HepG2 (cell line): ENCODE data around the gene OR4D9. TPM values are rescaled to one million over a fixed set of nuclear protein-coding genes. Genes with fewer than 3 reads are reported as not detected.

Experiments used
- ATAC-seq: fragments of 200-7000 bp; cut with Tn5 transposase; 3 replicates; pipeline ENCODE4 v1.9.1; 2020; ENCODE audit warnings: mild to moderate bottlenecking, moderate library complexity
- BruUV-seq: library from RNA; stranded (reverse); fragments of 400-500 nt; replicated peaks from 2 replicates; lab custom pipeline; 2021; lab: Mats Ljungman, UMichigan
- CTCF ChIA-PET: fragments of 300-600 bp; formaldehyde crosslinking; extraction: SDS; loops from one replicate; lab custom pipeline; 2021; ENCODE audit warnings: low total read pairs, inconsistent platforms, low intra/inter-chr PET ratio; lab: Yijun Ruan, JAX
- POLR2A ChIA-PET: fragments of 350-600 bp; sonication (Branson Sonifier 250); formaldehyde crosslinking; loops from one replicate; lab custom pipeline; 2020; ENCODE audit warnings: antibody characterized with exemption, inconsistent platforms; lab: Yijun Ruan, JAX
- DNase-seq: peaks from one replicate; pipeline ENCODE4 v3.0.0-alpha.2; 2015; ENCODE audit warnings: low spot score
- FAIRE-seq: peaks from 3 replicates; lab custom pipeline; 2011; peaks lifted over from hg19 to GRCh38; lab: Jason Lieb, UNC
- H2AFZ ChIP-seq: one replicate; pipeline ENCODE4 v1.6.1; 2011; ENCODE audit warnings: low read length, inconsistent platforms
- H3K27ac ChIP-seq: fragments of 300-600 bp; 3 replicates; pipeline ENCODE4 v1.8.0; 2011; ENCODE audit warnings: mixed run types, mild to moderate bottlenecking, mixed read lengths, low read length, inconsistent platforms; ENCODE audit not compliant: insufficient read depth; ENCODE audit errors: extremely low read length
- H3K27me3 ChIP-seq, 2 experiments: fragments of 200-600 bp in 1 of 2; 2 replicates in 1 of 2; 3 replicates in 1 of 2; pipeline versions ENCODE4 v1.6.0 to v1.8.0; 2011; ENCODE audit warnings: low read length in 2 of 2, mild to moderate bottlenecking in 2 of 2, moderate library complexity in 2 of 2, inconsistent platforms in 1 of 2; ENCODE audit not compliant: insufficient read depth in 2 of 2, control insufficient read depth in 1 of 2
- H3K36me3 ChIP-seq, 2 experiments: fragments of 200-600 bp in 1 of 2; replicated peaks in 1 of 2; 2 replicates in 1 of 2; 3 replicates in 1 of 2; pipeline versions ENCODE4 v1.5.1 to v1.8.0; 2011; ENCODE audit warnings: low read length in 2 of 2, inconsistent platforms in 1 of 2; ENCODE audit not compliant: insufficient read depth in 2 of 2, control insufficient read depth in 1 of 2
- H3K4me1 ChIP-seq: 2 replicates; pipeline ENCODE4 v1.5.1; 2012; ENCODE audit warnings: low read length, inconsistent platforms; ENCODE audit not compliant: insufficient read depth
- H3K4me2 ChIP-seq: 2 replicates; pipeline ENCODE4 v1.6.0; 2011; ENCODE audit warnings: low read depth, low read length, inconsistent platforms
- H3K4me3 ChIP-seq, 3 experiments: fragments of 200-600 bp in 1 of 3; sonication (generic), shearing (Covaris generic) in 1 of 3; replicated peaks in 1 of 3; 2 replicates each; pipeline ENCODE4 v1.5.1; 2011 to 2016; ENCODE audit warnings: low read length in 3 of 3, inconsistent platforms in 2 of 3, low read depth in 2 of 3, mild to moderate bottlenecking in 2 of 3, control low read depth in 1 of 3, mixed read lengths in 1 of 3; ENCODE audit not compliant: insufficient read depth in 1 of 3
- H3K79me2 ChIP-seq: one replicate; pipeline ENCODE4 v1.6.1; 2011; ENCODE audit warnings: low read length, inconsistent platforms; ENCODE audit not compliant: insufficient read depth
- H3K9ac ChIP-seq: 2 replicates; pipeline ENCODE4 v1.6.0; 2011; ENCODE audit warnings: mild to moderate bottlenecking, low read depth, low read length, inconsistent platforms; ENCODE audit not compliant: insufficient read depth
- H3K9me3 ChIP-seq: 2 replicates; pipeline ENCODE4 v1.5.1; 2012; ENCODE audit warnings: mild to moderate bottlenecking, low read length
- H4K20me1 ChIP-seq: 2 replicates; pipeline ENCODE4 v1.6.0; 2011; ENCODE audit warnings: inconsistent platforms, mild to moderate bottlenecking, low read length, moderate library complexity; ENCODE audit not compliant: insufficient read depth
- ERF ChIP-seq: IDR thresholded peaks from 2 replicates; pipeline ENCODE4 v1.6.1; 2018; ENCODE audit warnings: missing biosample characterization, missing genetic modification reagents
- SALL1 ChIP-seq: sonication (generic); formaldehyde crosslinking; IDR thresholded peaks from 2 replicates; pipeline ENCODE4 v1.8.0; 2022; ENCODE audit warnings: mild to moderate bottlenecking, missing genetic modification reagents
- SALL2 ChIP-seq: sonication (generic); formaldehyde crosslinking; IDR thresholded peaks from 2 replicates; pipeline ENCODE4 v1.8.1; 2023; ENCODE audit warnings: mild to moderate bottlenecking, missing genetic modification reagents, inconsistent platforms
- SOX13 ChIP-seq, 3 experiments: fragments of 450-650 bp in 1 of 3; sonication (generic) in 1 of 3; formaldehyde crosslinking in 1 of 3; IDR thresholded peaks in 2 of 3; conservative IDR thresholded peaks in 1 of 3; 2 replicates each; pipeline versions ENCODE4 v1.5.0 to v1.6.1; 2016 to 2020; ENCODE audit warnings: antibody characterized with exemption in 1 of 3, mild to moderate bottlenecking in 1 of 3, missing compliant biosample characterization in 1 of 3, missing genetic modification reagents in 1 of 3, moderate library complexity in 1 of 3
- TARDBP ChIP-seq: sonication (generic); formaldehyde crosslinking; IDR thresholded peaks from 2 replicates; pipeline ENCODE4 v1.8.0; 2022; ENCODE audit warnings: mild to moderate bottlenecking, missing genetic modification reagents
- TOE1 ChIP-seq: sonication (generic); formaldehyde crosslinking; IDR thresholded peaks from 2 replicates; pipeline ENCODE4 v1.4.0; 2020; ENCODE audit warnings: mild to moderate bottlenecking, missing genetic modification reagents
- ZNF260 ChIP-seq: sonication (generic); formaldehyde crosslinking; IDR thresholded peaks from 2 replicates; pipeline ENCODE4 v1.4.0; 2020; ENCODE audit warnings: missing genetic modification reagents, low read depth, mild to moderate bottlenecking, borderline replicate concordance
- ZNF83 ChIP-seq: sonication (generic); formaldehyde crosslinking; IDR thresholded peaks from 2 replicates; pipeline ENCODE4 v1.4.0; 2020; ENCODE audit warnings: missing genetic modification reagents, mild to moderate bottlenecking, borderline replicate concordance
- in situ Hi-C: cut with HindIII; loops from 2 replicates; pipeline ENCODE4 v1.10.0; 2017; ENCODE audit warnings: low pct_unique_long_range_greater_than_20kb; ENCODE audit not compliant: extremely low pct_ligation_motif_present
- intact Hi-C: fragments of 100-400 bp; cut with micrococcal nuclease; formaldehyde crosslinking; loops from one replicate; pipeline ENCODE4 v1.10.0; 2022; ENCODE audit not compliant: unreplicated experiment
- polyA plus RNA-seq, 8 experiments: library from polyadenylated mRNA; depleted of rRNA in 3 of 8; stranded (reverse) in 7 of 8; unstranded in 1 of 8; fragments of >200 nt; fragmentation: Illumina TruSeq in 4 of 8; extraction: Trizol in 4 of 8; gene quantifications; 2 replicates each; pipeline versions ENCODE4 v1.2.1 to v1.2.3, GENCODE V29; 2011 to 2016; ENCODE audit warnings: low read depth in 4 of 8, missing spikeins in 1 of 8, mixed read lengths in 1 of 8; ENCODE audit not compliant: insufficient read depth in 1 of 8
- total RNA-seq, 5 experiments: library from RNA; depleted of rRNA; stranded (reverse); fragments of >200 nt; fragmentation: Illumina TruSeq; extraction: Trizol; gene quantifications; 2 replicates each; pipeline ENCODE4 v1.2.3, GENCODE V29; 2016; ENCODE audit warnings: low read depth in 1 of 5
- TF ChIP-seq, protein P1 (sequence below): sonication (generic); formaldehyde crosslinking; IDR thresholded peaks from 2 replicates; pipeline ENCODE4 v1.5.1; 2020; ENCODE audit warnings: mild to moderate bottlenecking, missing genetic modification reagents, borderline replicate concordance
- TF ChIP-seq, protein P2 (sequence below): sonication (generic); formaldehyde crosslinking; IDR thresholded peaks from 2 replicates; pipeline ENCODE4 v1.5.0; 2020; ENCODE audit warnings: mild to moderate bottlenecking, low read depth, missing genetic modification reagents, borderline replicate concordance
- TF ChIP-seq, protein P3 (sequence below), 2 experiments: sonication (generic) in 1 of 2; formaldehyde crosslinking in 1 of 2; IDR thresholded peaks; 2 replicates each; pipeline versions ENCODE4 v1.6.1 to v1.9.0; 2014 to 2022; ENCODE audit warnings: antibody characterized with exemption in 1 of 2, borderline replicate concordance in 1 of 2, inconsistent platforms in 1 of 2, low read depth in 1 of 2, missing genetic modification reagents in 1 of 2

The OR4D9 gene
- total and polyA plus RNA-seq, 2 of the 13 experiments (the other 11 are each of a cell fraction or from before 2014, with no cell fraction given): not detected

DNA sequence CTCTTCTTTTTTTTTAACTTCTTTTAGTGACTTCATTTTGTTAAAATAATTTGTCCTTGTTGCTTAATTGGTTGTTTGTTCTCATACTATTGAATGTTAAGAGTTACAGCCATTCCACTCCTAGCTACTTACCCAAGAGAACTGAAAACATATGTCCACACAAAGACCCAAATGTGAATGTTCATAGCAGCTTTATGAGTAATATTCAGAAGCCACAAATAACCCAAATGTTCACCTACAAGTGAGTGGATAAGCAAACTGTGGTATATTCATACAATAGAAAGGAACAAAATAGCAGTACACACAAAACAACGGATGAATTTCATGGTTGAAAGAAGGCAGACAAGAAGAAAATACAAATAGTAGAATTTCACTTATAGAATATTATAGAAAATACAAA is 9.4 kb upstream of the OR4D9 start (continued):
- TF ChIP-seq, protein P1, sequence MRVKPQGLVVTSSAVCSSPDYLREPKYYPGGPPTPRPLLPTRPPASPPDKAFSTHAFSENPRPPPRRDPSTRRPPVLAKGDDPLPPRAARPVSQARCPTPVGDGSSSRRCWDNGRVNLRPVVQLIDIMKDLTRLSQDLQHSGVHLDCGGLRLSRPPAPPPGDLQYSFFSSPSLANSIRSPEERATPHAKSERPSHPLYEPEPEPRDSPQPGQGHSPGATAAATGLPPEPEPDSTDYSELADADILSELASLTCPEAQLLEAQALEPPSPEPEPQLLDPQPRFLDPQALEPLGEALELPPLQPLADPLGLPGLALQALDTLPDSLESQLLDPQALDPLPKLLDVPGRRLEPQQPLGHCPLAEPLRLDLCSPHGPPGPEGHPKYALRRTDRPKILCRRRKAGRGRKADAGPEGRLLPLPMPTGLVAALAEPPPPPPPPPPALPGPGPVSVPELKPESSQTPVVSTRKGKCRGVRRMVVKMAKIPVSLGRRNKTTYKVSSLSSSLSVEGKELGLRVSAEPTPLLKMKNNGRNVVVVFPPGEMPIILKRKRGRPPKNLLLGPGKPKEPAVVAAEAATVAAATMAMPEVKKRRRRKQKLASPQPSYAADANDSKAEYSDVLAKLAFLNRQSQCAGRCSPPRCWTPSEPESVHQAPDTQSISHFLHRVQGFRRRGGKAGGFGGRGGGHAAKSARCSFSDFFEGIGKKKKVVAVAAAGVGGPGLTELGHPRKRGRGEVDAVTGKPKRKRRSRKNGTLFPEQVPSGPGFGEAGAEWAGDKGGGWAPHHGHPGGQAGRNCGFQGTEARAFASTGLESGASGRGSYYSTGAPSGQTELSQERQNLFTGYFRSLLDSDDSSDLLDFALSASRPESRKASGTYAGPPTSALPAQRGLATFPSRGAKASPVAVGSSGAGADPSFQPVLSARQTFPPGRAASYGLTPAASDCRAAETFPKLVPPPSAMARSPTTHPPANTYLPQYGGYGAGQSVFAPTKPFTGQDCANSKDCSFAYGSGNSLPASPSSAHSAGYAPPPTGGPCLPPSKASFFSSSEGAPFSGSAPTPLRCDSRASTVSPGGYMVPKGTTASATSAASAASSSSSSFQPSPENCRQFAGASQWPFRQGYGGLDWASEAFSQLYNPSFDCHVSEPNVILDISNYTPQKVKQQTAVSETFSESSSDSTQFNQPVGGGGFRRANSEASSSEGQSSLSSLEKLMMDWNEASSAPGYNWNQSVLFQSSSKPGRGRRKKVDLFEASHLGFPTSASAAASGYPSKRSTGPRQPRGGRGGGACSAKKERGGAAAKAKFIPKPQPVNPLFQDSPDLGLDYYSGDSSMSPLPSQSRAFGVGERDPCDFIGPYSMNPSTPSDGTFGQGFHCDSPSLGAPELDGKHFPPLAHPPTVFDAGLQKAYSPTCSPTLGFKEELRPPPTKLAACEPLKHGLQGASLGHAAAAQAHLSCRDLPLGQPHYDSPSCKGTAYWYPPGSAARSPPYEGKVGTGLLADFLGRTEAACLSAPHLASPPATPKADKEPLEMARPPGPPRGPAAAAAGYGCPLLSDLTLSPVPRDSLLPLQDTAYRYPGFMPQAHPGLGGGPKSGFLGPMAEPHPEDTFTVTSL: no peak
- TF ChIP-seq ERF (no peak), TARDBP (CRISPR knock-in tag) (no peak)
- TF ChIP-seq, protein P2, sequence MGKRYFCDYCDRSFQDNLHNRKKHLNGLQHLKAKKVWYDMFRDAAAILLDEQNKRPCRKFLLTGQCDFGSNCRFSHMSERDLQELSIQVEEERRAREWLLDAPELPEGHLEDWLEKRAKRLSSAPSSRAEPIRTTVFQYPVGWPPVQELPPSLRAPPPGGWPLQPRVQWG (CRISPR knock-in tag): no peak

DNA sequence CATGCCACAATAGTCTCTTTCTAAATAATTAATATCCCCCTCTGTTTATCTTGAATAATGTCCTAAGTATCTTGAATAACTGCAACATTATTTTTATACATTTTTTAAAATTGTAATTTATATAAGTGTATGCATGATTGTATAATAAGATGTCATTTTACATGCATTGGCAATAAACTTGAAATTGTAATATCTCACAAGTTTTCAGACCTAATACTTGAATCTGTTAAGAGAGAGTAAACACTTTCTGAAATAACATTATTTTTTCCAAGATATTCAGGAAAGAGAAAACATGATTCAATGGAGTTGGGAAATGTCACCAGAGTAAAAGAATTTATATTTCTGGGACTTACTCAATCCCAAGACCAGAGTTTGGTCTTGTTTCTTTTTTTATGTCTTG is 8.1 kb upstream of the OR4D9 start, which contains the start of gene OR4D11:
Gene OR4D11, plus strand, starts transcription at position 301 of the 400 bp plus-strand sequence. Its CDS starts 0 bp downstream, at position 301.
- intact Hi-C loops: no loop called here
- H3K27me3 ChIP-seq: no peaks in the 10 kb centered on the region
- BruUV-seq: no TSS peak
- ATAC-seq (no peak), DNase-seq (no peak), FAIRE-seq (no peak)
- no peak within 1 kb of the TSS for H3K27ac ChIP-seq
- H3K4me1 ChIP-seq: no peaks in the 10 kb centered on the region
- TF ChIP-seq TOE1 (CRISPR knock-in tag): no peak
- TF ChIP-seq SALL1 (CRISPR knock-in tag): no peak
- no peak for TF ChIP-seq SALL2 (CRISPR knock-in tag)
- TF ChIP-seq, protein P3, sequence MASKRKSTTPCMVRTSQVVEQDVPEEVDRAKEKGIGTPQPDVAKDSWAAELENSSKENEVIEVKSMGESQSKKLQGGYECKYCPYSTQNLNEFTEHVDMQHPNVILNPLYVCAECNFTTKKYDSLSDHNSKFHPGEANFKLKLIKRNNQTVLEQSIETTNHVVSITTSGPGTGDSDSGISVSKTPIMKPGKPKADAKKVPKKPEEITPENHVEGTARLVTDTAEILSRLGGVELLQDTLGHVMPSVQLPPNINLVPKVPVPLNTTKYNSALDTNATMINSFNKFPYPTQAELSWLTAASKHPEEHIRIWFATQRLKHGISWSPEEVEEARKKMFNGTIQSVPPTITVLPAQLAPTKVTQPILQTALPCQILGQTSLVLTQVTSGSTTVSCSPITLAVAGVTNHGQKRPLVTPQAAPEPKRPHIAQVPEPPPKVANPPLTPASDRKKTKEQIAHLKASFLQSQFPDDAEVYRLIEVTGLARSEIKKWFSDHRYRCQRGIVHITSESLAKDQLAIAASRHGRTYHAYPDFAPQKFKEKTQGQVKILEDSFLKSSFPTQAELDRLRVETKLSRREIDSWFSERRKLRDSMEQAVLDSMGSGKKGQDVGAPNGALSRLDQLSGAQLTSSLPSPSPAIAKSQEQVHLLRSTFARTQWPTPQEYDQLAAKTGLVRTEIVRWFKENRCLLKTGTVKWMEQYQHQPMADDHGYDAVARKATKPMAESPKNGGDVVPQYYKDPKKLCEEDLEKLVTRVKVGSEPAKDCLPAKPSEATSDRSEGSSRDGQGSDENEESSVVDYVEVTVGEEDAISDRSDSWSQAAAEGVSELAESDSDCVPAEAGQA (IDR thresholded peaks at IDR 0.05; ENCODE audit: low read depth): no peak
- TF ChIP-seq, protein P3 (CRISPR knock-in tag; IDR thresholded peaks at IDR 0.05; ENCODE audit: borderline replicate concordance): no peak
- TF ChIP-seq SOX13 (IDR thresholded peaks at IDR 0.05): no peak
- TF ChIP-seq SOX13 (CRISPR knock-in tag; conservative IDR thresholded peaks at IDR 0.05 in 1 of 2, IDR thresholded peaks at IDR 0.05 in 1 of 2): no peak
- no peak for TF ChIP-seq ZNF260 (CRISPR knock-in tag)
- TF ChIP-seq ZNF83: no peak
- H3K4me3 ChIP-seq: no peak within 1 kb of the TSS
- no peaks in the 10 kb centered on the region for H3K9me3 ChIP-seq
- no peaks in the 10 kb centered on the region for H4K20me1 ChIP-seq
- no peak within 1 kb of the TSS for H2AFZ ChIP-seq
- H3K9ac ChIP-seq: no peak within 1 kb of the TSS
- CTCF ChIA-PET: no interaction called here
- H3K36me3 ChIP-seq: no peaks in the 10 kb centered on the region
- H3K4me2 ChIP-seq: no peak within 1 kb of the TSS
- H3K79me2 ChIP-seq: no peaks in the 10 kb centered on the region
- in situ Hi-C loops: no loop called here
- POLR2A ChIA-PET: no interaction called here
